ENCODE results near the gene PBXIP1.

The PBXIP1 gene, protein sequence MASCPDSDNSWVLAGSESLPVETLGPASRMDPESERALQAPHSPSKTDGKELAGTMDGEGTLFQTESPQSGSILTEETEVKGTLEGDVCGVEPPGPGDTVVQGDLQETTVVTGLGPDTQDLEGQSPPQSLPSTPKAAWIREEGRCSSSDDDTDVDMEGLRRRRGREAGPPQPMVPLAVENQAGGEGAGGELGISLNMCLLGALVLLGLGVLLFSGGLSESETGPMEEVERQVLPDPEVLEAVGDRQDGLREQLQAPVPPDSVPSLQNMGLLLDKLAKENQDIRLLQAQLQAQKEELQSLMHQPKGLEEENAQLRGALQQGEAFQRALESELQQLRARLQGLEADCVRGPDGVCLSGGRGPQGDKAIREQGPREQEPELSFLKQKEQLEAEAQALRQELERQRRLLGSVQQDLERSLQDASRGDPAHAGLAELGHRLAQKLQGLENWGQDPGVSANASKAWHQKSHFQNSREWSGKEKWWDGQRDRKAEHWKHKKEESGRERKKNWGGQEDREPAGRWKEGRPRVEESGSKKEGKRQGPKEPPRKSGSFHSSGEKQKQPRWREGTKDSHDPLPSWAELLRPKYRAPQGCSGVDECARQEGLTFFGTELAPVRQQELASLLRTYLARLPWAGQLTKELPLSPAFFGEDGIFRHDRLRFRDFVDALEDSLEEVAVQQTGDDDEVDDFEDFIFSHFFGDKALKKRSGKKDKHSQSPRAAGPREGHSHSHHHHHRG

GRCh38 chr1:154955718-154956543 is at the start of gene PBXIP1:
Gene PBXIP1 (minus strand): TSS chr1:154956099. CDS start chr1:154953721, 2,378 bp downstream.
- DNase-seq: peak; percentile 95

DNA sequence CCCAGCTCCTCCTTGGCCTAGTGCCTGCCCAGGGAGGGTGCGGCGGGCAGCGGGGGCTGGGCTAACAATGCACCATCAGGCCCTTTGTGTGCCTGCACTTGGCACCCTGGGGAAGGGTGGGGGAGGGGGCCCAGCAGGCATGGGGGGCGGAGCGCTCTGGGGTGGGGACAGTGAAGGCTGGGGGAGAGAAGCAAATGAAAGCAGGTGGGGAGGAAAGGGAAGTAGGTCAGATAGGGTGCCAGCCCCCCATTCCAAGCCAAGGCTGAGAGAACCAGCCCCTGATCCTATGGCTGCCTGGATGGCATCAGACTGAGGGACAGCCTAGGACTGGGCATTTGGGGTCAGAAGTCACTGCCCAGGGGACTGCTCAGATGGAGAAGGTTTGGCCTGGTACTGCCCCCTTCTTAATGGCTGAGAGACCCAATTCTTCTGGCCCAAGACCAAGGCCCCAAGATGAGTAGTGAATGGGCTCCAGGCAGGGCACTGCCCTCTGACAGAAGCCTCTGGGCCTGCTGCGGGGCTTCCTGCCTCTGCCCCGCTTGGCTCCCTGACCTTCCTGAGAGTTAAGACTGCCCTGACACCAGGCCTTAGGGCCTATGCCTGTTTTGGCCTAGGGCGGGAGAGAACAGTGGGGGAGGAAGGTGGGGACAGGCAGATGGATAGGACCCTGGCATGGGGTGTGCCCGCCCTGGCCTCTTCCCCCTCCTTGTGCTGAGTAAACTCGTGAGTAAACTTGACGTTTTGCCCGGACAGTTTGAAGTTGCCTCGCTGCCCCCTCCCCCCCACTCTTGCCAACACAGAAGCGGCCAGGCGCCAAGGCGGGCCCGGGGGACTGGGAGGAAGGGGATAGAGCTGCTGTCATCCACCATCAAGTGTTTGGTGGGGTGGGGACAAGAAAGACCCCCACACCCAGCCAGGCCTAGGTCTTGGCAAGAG is 49.4 kb upstream of the PBXIP1 start:
- peak; percentile 75 for DNase-seq

GRCh38 chr1:155004352-155005075 is 48.6 kb upstream of the PBXIP1 start:
- peak; percentile 30 for DNase-seq

DNA sequence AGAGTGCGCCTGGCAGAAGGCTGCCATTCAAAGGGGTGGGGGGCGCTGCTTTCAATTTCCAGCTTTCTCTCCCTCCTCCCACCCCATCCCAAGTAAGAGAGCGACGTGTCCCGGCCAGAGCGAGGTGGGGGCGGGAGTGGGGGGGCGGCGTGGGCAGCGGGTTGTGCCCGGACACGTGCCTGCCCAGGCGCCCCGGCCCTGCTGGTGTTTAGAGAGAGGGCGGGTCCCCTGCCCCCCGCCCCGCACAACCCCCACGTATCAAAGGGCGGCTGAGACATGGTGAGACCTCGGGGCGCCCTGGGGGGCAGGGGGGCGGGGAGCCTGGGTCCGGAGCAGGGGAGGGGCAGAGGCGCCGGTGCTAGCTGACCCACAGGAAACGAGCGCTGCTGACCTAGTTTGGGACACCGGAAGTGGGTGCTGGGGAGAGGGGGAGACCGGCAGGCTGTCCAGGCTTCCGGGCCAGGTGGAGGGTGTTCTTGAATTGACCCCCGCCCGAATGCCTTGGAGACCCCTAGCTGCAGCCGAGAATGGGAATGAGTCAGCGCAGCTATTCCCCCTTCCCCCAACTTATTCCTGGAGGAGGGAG is 48.0 kb upstream of the PBXIP1 start:
- peak; percentile 58 for DNase-seq

DNA sequence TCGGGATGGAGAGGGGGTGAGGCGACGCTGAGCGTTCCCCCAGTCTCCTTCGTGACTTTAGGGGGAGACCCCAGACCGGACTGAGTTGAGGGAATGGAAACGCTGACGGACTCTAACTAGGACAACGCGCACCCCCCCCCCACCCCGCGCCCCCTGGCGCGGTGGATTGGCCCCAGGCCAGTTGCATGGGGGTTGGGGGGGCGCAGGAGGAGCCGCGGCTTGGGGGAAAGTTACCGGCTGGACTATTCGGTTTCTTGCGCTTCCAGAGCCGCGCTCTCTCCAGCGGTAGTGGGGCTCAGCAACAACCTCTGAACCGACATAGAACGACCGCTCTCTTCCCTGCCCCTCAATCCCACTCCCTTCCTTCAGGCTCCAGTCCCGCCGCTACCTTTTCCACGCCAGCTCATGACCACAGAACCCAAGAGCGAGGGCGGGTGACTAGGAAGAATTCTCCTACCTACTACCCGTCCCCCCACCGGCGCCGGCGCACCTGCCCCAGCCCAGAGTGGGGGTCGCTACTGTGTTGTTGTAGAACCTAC is 47.4 kb upstream of the PBXIP1 start:
- peak; percentile 58 for DNase-seq

DNA sequence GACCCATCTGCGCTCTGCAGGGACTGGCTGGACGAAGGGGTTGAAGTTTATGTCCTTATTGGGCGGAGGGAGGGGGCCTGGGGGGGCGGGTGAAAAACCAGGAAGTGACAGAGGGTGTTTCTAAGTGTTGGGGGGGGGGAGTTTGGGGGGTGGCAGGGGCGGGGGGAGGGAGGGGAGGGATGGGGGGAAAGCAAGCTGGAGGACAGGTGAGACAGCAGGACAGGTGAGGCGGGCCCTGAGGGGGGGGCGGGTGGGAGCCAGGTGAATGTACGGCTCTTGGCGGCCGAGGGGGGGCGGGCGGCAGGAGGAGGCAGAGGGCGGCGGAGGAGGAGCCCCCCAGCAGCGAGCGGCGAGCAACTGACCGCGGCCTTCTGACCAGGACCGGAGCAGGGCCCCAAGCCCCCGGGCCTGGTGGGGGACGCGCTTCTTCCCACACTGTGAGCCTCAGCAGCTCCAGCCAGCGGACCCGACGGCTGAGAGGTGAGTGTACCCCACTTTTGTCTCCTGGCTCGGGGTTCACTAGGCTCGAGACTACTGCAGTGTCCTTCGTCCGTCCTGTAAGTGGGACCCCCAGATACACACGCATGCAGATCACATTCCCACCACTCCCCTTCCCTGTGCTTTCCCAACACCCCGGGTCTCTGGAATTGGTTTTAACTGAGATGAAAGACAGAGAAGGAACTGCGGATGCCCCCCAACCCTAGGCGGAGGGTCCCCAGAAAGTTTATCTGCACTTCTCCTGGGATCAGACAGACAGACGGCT is 46.7 kb upstream of the PBXIP1 start, which contains the start of gene ZBTB7B:
Gene ZBTB7B, plus strand, starts transcription at position 339 of the 763 bp plus-strand sequence. CDS start 11,859 bp downstream, outside the sequence.
- peak; percentile 30 for DNase-seq

DNA sequence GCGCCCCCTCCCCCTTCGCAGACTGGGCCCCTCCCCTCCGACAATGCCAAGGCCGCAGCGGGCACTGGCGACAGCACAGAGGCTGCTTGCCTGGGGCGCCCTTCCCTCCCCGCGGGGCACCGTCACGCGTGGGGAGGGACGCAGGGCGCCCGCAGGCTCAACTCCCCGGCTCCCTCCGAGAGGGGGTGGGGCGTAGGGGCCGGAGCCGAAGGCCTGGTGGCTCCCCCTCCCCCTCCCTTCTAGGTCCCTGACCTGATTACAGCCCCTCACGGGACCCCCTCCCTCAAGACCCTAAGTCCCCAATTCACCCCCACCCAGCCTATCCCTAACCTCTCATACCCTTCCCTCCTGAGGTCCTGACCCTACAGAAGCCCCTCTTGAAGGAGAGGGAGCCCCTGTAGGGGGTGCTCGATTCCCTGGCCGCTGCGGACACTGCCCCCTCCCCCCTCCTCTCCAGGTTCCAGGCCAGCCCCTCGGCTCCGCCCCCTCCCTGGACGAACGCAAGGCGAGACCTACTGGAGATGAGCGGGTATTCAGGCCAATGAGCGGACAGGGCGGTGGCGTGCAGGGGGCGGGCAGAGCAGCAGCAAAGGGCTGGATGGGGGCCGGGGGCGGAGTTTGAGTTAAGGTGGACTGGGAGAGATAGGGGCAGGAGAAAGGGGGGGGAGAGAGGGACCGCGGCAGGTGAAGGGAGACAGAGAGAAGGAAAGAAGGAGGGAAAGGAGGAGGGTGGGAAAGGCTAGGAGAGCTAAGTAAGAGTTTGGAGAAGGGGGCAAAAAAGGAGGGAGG is 46.0 kb upstream of the PBXIP1 start:
- DNase-seq: peak; percentile 99

- no peak for DNase-seq
These were observed 45.5 kb upstream of the PBXIP1 start for GRCh38 chr1:155001425-155001674.

DNA sequence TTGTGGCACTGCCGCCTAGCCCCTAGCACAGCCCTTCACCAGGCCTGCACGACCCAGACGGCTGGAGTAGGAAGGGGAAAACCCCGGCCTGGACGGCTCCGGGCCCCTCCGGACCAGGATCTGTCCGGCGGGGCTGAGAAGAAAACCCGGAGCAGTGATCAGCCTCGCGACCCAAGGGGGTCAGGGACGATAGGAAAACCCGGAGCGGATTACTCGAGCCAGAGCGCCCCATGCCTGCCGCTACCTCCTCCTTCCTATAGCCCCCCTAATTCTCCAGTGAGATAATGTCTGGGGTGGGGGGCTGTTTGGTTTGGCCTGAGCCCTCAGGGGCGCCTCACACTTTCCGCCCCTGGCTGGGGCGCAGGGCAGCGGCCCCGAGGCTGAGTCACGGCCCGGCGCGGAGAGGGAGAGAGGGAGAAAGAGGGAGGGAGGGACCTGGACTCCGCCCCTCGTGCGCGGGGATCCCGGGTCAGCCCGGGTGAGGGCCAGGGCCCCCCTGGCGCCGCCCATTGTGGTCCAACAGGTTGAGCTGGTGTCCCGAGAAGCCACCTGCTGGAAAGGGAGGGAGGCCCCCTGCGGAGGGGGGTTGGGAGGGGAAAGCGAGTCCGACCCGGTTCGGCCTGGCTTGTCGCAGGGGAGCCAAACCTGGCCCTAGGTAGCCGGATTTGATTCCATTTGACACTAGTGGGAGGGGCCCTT is 45.0 kb upstream of the PBXIP1 start:
- DNase-seq: peak; percentile 91

- peak; percentile 77 for DNase-seq
These were observed 44.5 kb upstream of the PBXIP1 start for GRCh38 chr1:155000411-155000725.

GRCh38 chr1:154999571-155000410 is 43.9 kb upstream of the PBXIP1 start:
- DNase-seq: no peak

GRCh38 chr1:154998818-154999570 is 43.1 kb upstream of the PBXIP1 start:
- DNase-seq: peak; percentile 18

DNA sequence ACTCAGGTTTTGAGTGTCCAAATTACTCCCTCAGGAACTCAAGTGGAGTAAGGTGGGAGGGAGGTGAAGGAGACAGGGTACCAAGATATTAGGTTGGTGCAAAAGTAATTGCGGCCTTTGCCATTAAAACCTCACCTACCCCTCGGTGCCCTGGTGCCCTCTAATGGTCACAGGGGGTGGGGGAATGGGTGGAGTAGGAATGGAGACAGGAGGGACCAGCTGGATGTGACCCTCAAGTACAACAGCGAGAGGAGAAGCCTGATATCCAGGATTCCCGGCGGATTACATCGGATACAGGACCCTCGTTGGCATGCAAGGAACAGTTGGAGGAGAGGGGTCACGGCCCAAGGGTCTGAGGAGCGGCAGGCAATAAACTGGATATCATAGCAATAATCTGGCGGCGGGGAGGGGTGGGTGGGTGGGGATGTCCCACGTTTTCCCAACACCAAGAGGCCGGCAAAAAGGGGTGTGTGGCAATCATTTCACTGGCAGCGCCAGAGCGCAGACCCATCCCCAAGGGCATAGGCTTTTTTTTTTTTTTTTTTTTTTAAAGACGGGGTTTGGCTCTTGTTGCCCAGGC is 42.4 kb upstream of the PBXIP1 start:
- no peak for DNase-seq

GRCh38 chr1:154996966-154997701 is 41.2 kb upstream of the PBXIP1 start:
- no peak for DNase-seq

- DNase-seq: peak; percentile 48
These were observed 39.5 kb upstream of the PBXIP1 start for GRCh38 chr1:154995301-154995983.

Data from midbrain (tissue), 1 donor.